Neural progenitor cell (in vitro differentiated cells): ENCODE measurements around the gene PNPLA7. TPM values are rescaled to one million over a fixed set of nuclear protein-coding genes. Genes with fewer than 3 reads are reported as not detected.
"Not testable (repeated sequence)": the region's sequence is repeated elsewhere in the genome, so short reads cannot be mapped to it uniquely, and the experiment has no call there.

Source experiments
- DNase-seq: peaks from one replicate; pipeline ENCODE4 v3.0.0-alpha.2; 2016; ENCODE audit warnings: low spot score
- H2AFZ ChIP-seq: fragments of 200-600 bp; sonication (generic); replicated peaks from 2 replicates; pipeline ENCODE4 v1.6.1; 2016; ENCODE audit warnings: antibody characterized with exemption
- H3F3A ChIP-seq: fragments of 200-600 bp; sonication (generic); 2 replicates; pipeline ENCODE4 v1.6.1; 2016; ENCODE audit warnings: antibody characterized with exemption, low read depth
- H3K27ac ChIP-seq: fragments of 200-600 bp; sonication (generic); 2 replicates; pipeline ENCODE4 v1.5.1; 2016; ENCODE audit warnings: mild to moderate bottlenecking
- H3K27me3 ChIP-seq: fragments of 200-600 bp; sonication (generic); 2 replicates; pipeline ENCODE4 v1.6.1; 2016; ENCODE audit warnings: mild to moderate bottlenecking, moderate library complexity
- H3K36me3 ChIP-seq: fragments of 200-600 bp; sonication (generic); 2 replicates; pipeline ENCODE4 v1.5.1; 2016
- H3K4me1 ChIP-seq: fragments of 200-600 bp; sonication (generic); 2 replicates; pipeline ENCODE4 v1.6.1; 2016; ENCODE audit warnings: mixed run types
- H3K4me2 ChIP-seq: fragments of 200-600 bp; sonication (generic); 2 replicates; pipeline ENCODE4 v1.6.1; 2016
- H3K4me3 ChIP-seq: fragments of 200-600 bp; sonication (generic); 2 replicates; pipeline ENCODE4 v1.5.1; 2016
- H3K79me2 ChIP-seq: fragments of 200-600 bp; sonication (generic); 2 replicates; pipeline ENCODE4 v1.6.1; 2016; ENCODE audit warnings: low read depth
- H3K9ac ChIP-seq: fragments of 200-600 bp; sonication (generic); 2 replicates; pipeline ENCODE4 v1.6.1; 2016
- H3K9me3 ChIP-seq: fragments of 200-600 bp; sonication (generic); 2 replicates; pipeline ENCODE4 v1.5.1; 2016; ENCODE audit warnings: low read depth
- H4K20me1 ChIP-seq: fragments of 200-600 bp; sonication (generic); 2 replicates; pipeline ENCODE4 v1.6.1; 2016; ENCODE audit warnings: low read depth
- H3K27ac Mint-ChIP-seq: 3 replicates; pipeline ENCODE4 v1.8.0; 2021; ENCODE audit warnings: mixed read lengths
- H3K27me3 Mint-ChIP-seq: 2 replicates; pipeline ENCODE4 v1.8.0; 2022; ENCODE audit warnings: low read depth, mild to moderate bottlenecking, inconsistent platforms, moderate library complexity, mixed read lengths; ENCODE audit not compliant: insufficient read depth
- H3K36me3 Mint-ChIP-seq: 3 replicates; pipeline ENCODE4 v1.8.0; 2021; ENCODE audit warnings: mixed read lengths
- H3K4me1 Mint-ChIP-seq: 3 replicates; pipeline ENCODE4 v1.8.0; 2021; ENCODE audit warnings: mixed read lengths
- H3K4me3 Mint-ChIP-seq: 3 replicates; pipeline ENCODE4 v1.8.0; 2021; ENCODE audit warnings: mild to moderate bottlenecking, moderate library complexity, mixed read lengths
- H3K9me3 Mint-ChIP-seq: 3 replicates; pipeline ENCODE4 v1.8.0; 2020; ENCODE audit warnings: mixed read lengths
- EZH2 ChIP-seq: fragments of 200-600 bp; sonication (generic); IDR thresholded peaks from 2 replicates; pipeline ENCODE4 v1.6.1; 2017; ENCODE audit warnings: antibody characterized with exemption, mild to moderate bottlenecking, moderate library complexity
- EZH2phosphoT487 ChIP-seq: fragments of 200-600 bp; sonication (generic); IDR thresholded peaks from 2 replicates; pipeline ENCODE4 v1.6.1; 2017; ENCODE audit warnings: antibody characterized with exemption
- total RNA-seq: library from RNA; depleted of rRNA; stranded (reverse); fragments of >200 nt; gene quantifications from 2 replicates; pipeline ENCODE4 v1.2.3, GENCODE V29; 2015; ENCODE audit warnings: low replicate concordance
- TF ChIP-seq, protein P1 (sequence below): fragments of 200-600 bp; sonication (generic); IDR thresholded peaks from 2 replicates; pipeline ENCODE4 v1.5.1; 2017; ENCODE audit warnings: antibody characterized with exemption, mild to moderate bottlenecking

Gene PNPLA7
- total RNA-seq, 1 donor from 2014 or later, result 0.13 TPM

GRCh38 chr9:137555179-137555578 is 5.0 kb upstream of the PNPLA7 start:
- no peak for DNase-seq
- no peak overlapping the region for H3K27ac ChIP-seq
- H3K4me3 Mint-ChIP-seq, result no peak overlapping the region

GRCh38 chr9:137554349-137554748 is 4.1 kb upstream of the PNPLA7 start:
- H3K4me3 Mint-ChIP-seq, result peak overlapping the region; percentile 63
- no peak overlapping the region for H3K27ac Mint-ChIP-seq

More at GRCh38 chr9:137555179-137555578, 5.0 kb upstream of the PNPLA7 start:
- no peak for TF ChIP-seq EZH2phosphoT487
- TF ChIP-seq, protein P1, sequence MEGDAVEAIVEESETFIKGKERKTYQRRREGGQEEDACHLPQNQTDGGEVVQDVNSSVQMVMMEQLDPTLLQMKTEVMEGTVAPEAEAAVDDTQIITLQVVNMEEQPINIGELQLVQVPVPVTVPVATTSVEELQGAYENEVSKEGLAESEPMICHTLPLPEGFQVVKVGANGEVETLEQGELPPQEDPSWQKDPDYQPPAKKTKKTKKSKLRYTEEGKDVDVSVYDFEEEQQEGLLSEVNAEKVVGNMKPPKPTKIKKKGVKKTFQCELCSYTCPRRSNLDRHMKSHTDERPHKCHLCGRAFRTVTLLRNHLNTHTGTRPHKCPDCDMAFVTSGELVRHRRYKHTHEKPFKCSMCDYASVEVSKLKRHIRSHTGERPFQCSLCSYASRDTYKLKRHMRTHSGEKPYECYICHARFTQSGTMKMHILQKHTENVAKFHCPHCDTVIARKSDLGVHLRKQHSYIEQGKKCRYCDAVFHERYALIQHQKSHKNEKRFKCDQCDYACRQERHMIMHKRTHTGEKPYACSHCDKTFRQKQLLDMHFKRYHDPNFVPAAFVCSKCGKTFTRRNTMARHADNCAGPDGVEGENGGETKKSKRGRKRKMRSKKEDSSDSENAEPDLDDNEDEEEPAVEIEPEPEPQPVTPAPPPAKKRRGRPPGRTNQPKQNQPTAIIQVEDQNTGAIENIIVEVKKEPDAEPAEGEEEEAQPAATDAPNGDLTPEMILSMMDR, result no peak
- TF ChIP-seq EZH2, result no peak
- no peaks in the 10 kb centered on the region for H3K4me1 ChIP-seq
- no peaks in the 10 kb centered on the region for H3K9me3 Mint-ChIP-seq
- H3K27me3 ChIP-seq, result no peaks in the 10 kb centered on the region
- H3K36me3 ChIP-seq, result no peaks in the 10 kb centered on the region
- H3K9ac ChIP-seq, result no peak overlapping the region
- H3F3A ChIP-seq, result peaks cover 27% of the 10 kb centered on the region
- peaks cover 23% of the 10 kb centered on the region for H3K36me3 Mint-ChIP-seq
- peaks cover 11% of the 10 kb centered on the region for H4K20me1 ChIP-seq
- H3K27ac Mint-ChIP-seq, result no peak overlapping the region
- no peaks in the 10 kb centered on the region for H3K9me3 ChIP-seq
- H3K4me1 Mint-ChIP-seq, result peaks cover 9% of the 10 kb centered on the region
- H3K27me3 Mint-ChIP-seq, result peaks cover 7% of the 10 kb centered on the region
- H3K4me2 ChIP-seq, result no peak overlapping the region
- no peak overlapping the region for H2AFZ ChIP-seq
- H3K79me2 ChIP-seq, result no peaks in the 10 kb centered on the region
- H3K4me3 ChIP-seq, result no peak overlapping the region

GRCh38 chr9:137553654-137554053 is 3.5 kb upstream of the PNPLA7 start:
- Mint-ChIP-seq H3K36me3 (peaks cover 15% of the 10 kb centered on the region), H3K4me1 (peaks cover 18% of the 10 kb centered on the region), H3K4me3 (peak overlapping the region; percentile 63)
- not testable (repeated sequence) for H3K9me3 Mint-ChIP-seq, H3K27me3 Mint-ChIP-seq, H3K9ac ChIP-seq, H3K27me3 ChIP-seq, H3K27ac Mint-ChIP-seq, H3K4me2 ChIP-seq, H3K27ac ChIP-seq, H3K4me1 ChIP-seq, H3K9me3 ChIP-seq, H3K36me3 ChIP-seq, H2AFZ ChIP-seq, H3K79me2 ChIP-seq, DNase-seq, H3K4me3 ChIP-seq
- Histone ChIP-seq H3F3A (peaks cover 33% of the 10 kb centered on the region), H4K20me1 (peaks cover 11% of the 10 kb centered on the region)

More at GRCh38 chr9:137554349-137554748, 4.1 kb upstream of the PNPLA7 start:
- Histone ChIP-seq H3K27ac (no peak overlapping the region), H3K4me2 (no peak overlapping the region), H2AFZ (no peak overlapping the region), H3K36me3 (no peaks in the 10 kb centered on the region), H3F3A (peaks cover 33% of the 10 kb centered on the region), H3K4me1 (no peaks in the 10 kb centered on the region), H3K4me3 (no peak overlapping the region), H3K9me3 (no peaks in the 10 kb centered on the region), H3K27me3 (no peaks in the 10 kb centered on the region), H3K79me2 (no peaks in the 10 kb centered on the region), H3K9ac (no peak overlapping the region), H4K20me1 (peaks cover 11% of the 10 kb centered on the region)
- DNase-seq, result no peak
- TF ChIP-seq, protein P1, result no peak
- no peak for TF ChIP-seq EZH2phosphoT487
- no peak for TF ChIP-seq EZH2
- peaks cover 9% of the 10 kb centered on the region for H3K27me3 Mint-ChIP-seq
- H3K9me3 Mint-ChIP-seq, result no peaks in the 10 kb centered on the region
- peaks cover 17% of the 10 kb centered on the region for H3K4me1 Mint-ChIP-seq
- H3K36me3 Mint-ChIP-seq, result peaks cover 15% of the 10 kb centered on the region

- TF ChIP-seq EZH2, result no peak
- TF ChIP-seq EZH2phosphoT487, result peak; percentile 11
- TF ChIP-seq, protein P1, result no peak
- Mint-ChIP-seq H3K27ac (no peak overlapping the region), H3K36me3 (peaks cover 11% of the 10 kb centered on the region), H3K4me1 (peaks cover 21% of the 10 kb centered on the region), H3K27me3 (peaks cover 9% of the 10 kb centered on the region), H3K9me3 (no peaks in the 10 kb centered on the region), H3K4me3 (peak overlapping the region; percentile 86)
- peaks cover 11% of the 10 kb centered on the region for H4K20me1 ChIP-seq
- no peaks in the 10 kb centered on the region for H3K9me3 ChIP-seq
- no peaks in the 10 kb centered on the region for H3K4me1 ChIP-seq
- H3K4me2 ChIP-seq, result peak overlapping the region; percentile 77
- H3K36me3 ChIP-seq, result no peaks in the 10 kb centered on the region
- H3K27ac ChIP-seq, result no peak overlapping the region
- H2AFZ ChIP-seq, result no peak overlapping the region
- peak; percentile 62 for DNase-seq
- H3F3A ChIP-seq, result peaks cover 33% of the 10 kb centered on the region
- peak overlapping the region; percentile 62 for H3K4me3 ChIP-seq
- H3K9ac ChIP-seq, result peak overlapping the region; percentile 3
- no peaks in the 10 kb centered on the region for H3K79me2 ChIP-seq
- no peaks in the 10 kb centered on the region for H3K27me3 ChIP-seq
These were observed 2.0 kb upstream of the PNPLA7 start for GRCh38 chr9:137552022-137552768.
